Liver (tissue), 9 donors: Measurements from ENCODE around the gene MYO18B. TPM values are rescaled to one million over a fixed set of nuclear protein-coding genes. Genes with fewer than 3 reads are reported as not detected.

Experiments
- DNase-seq: peaks from one replicate; pipeline ENCODE4 v3.0.0-alpha.2; 2017; ENCODE audit warnings: low spot score
- H3K27ac ChIP-seq, 2 donors: one replicate each; pipeline ENCODE4 v1.7.0; 2013; ENCODE audit warnings: inconsistent platforms in 2 of 2, low read length in 2 of 2, control low read depth in 1 of 2, low read depth in 1 of 2, mild to moderate bottlenecking in 1 of 2
- H3K27me3 ChIP-seq, 4 donors: one replicate each; pipeline versions ENCODE4 v1.6.1 to v1.7.0; 2013; ENCODE audit warnings: low read length in 3 of 4, inconsistent platforms in 1 of 4, mild to moderate bottlenecking in 1 of 4, moderate library complexity in 1 of 4; ENCODE audit not compliant: control insufficient read depth in 4 of 4, insufficient read depth in 4 of 4
- H3K36me3 ChIP-seq, 4 donors: one replicate each; pipeline versions ENCODE4 v1.6.1 to v1.7.0; 2013; ENCODE audit warnings: low read length in 3 of 4, mild to moderate bottlenecking in 3 of 4, low read depth in 1 of 4, moderate library complexity in 1 of 4; ENCODE audit not compliant: control insufficient read depth in 4 of 4, insufficient read depth in 3 of 4
- H3K4me1 ChIP-seq, 4 donors: one replicate each; pipeline versions ENCODE4 v1.6.1 to v1.7.0; 2013; ENCODE audit warnings: low read length in 3 of 4, mild to moderate bottlenecking in 3 of 4, moderate library complexity in 1 of 4; ENCODE audit not compliant: control insufficient read depth in 4 of 4, insufficient read depth in 4 of 4
- H3K4me3 ChIP-seq, 3 donors: one replicate each; pipeline versions ENCODE4 v1.6.1 to v1.7.0; 2013; ENCODE audit warnings: low read length in 3 of 3, control low read depth in 1 of 3, low read depth in 1 of 3, mild to moderate bottlenecking in 1 of 3
- H3K9ac ChIP-seq, 2 donors: one replicate each; pipeline ENCODE4 v1.7.0; 2013; ENCODE audit warnings: low read length in 2 of 2, mild to moderate bottlenecking in 2 of 2, moderate library complexity in 2 of 2, control low read depth in 1 of 2, low read depth in 1 of 2
- H3K9me3 ChIP-seq, 4 donors: one replicate each; pipeline versions ENCODE4 v1.6.1 to v1.7.0; 2013; ENCODE audit warnings: low read length in 3 of 4; ENCODE audit not compliant: control insufficient read depth in 4 of 4
- ATF3 ChIP-seq: IDR thresholded peaks from 2 replicates; pipeline ENCODE4 v1.6.1; 2016; ENCODE audit warnings: antibody characterized with exemption
- EGR1 ChIP-seq, 2 donors: IDR thresholded peaks; 2 replicates each; pipeline ENCODE4 v1.6.1; 2016 to 2018; ENCODE audit warnings: antibody characterized with exemption in 2 of 2, low read depth in 2 of 2
- FOXA1 ChIP-seq: IDR thresholded peaks from 2 replicates; pipeline ENCODE4 v1.6.1; 2016; ENCODE audit warnings: antibody characterized with exemption
- FOXA2 ChIP-seq: IDR thresholded peaks from 2 replicates; pipeline ENCODE4 v1.6.1; 2016; ENCODE audit warnings: antibody characterized with exemption
- GABPA ChIP-seq, 2 donors: IDR thresholded peaks in 1 of 2; conservative IDR thresholded peaks in 1 of 2; 2 replicates each; pipeline ENCODE4 v1.6.1; 2016; ENCODE audit warnings: antibody characterized with exemption in 2 of 2, mild to moderate bottlenecking in 1 of 2, moderate library complexity in 1 of 2
- HNF4A ChIP-seq, 2 donors: conservative IDR thresholded peaks; 2 replicates each; pipeline ENCODE4 v1.6.1; 2016; ENCODE audit warnings: antibody characterized with exemption in 2 of 2, mild to moderate bottlenecking in 2 of 2
- HNF4G ChIP-seq: IDR thresholded peaks from 2 replicates; pipeline ENCODE4 v1.6.1; 2016; ENCODE audit warnings: antibody characterized with exemption
- JUND ChIP-seq, 2 donors: IDR thresholded peaks; 2 replicates each; pipeline ENCODE4 v1.6.1; 2016; ENCODE audit warnings: antibody characterized with exemption in 2 of 2
- NR2F2 ChIP-seq: IDR thresholded peaks from 2 replicates; pipeline ENCODE4 v1.6.1; 2016; ENCODE audit warnings: antibody characterized with exemption
- RAD21 ChIP-seq, 2 donors: IDR thresholded peaks; 2 replicates each; pipeline ENCODE4 v1.6.1; 2016; ENCODE audit warnings: antibody characterized with exemption in 2 of 2, mild to moderate bottlenecking in 2 of 2
- RXRA ChIP-seq, 2 donors: IDR thresholded peaks; 2 replicates each; pipeline ENCODE4 v1.6.1; 2017 to 2018; ENCODE audit warnings: antibody characterized with exemption in 2 of 2, mild to moderate bottlenecking in 1 of 2
- SP1 ChIP-seq: IDR thresholded peaks from 2 replicates; pipeline ENCODE4 v1.6.1; 2018; ENCODE audit warnings: antibody characterized with exemption, mild to moderate bottlenecking
- TAF1 ChIP-seq: conservative IDR thresholded peaks from 2 replicates; pipeline ENCODE4 v1.6.1; 2016; ENCODE audit warnings: antibody characterized with exemption, mild to moderate bottlenecking
- YY1 ChIP-seq: IDR thresholded peaks from 2 replicates; pipeline ENCODE4 v1.6.1; 2016; ENCODE audit warnings: antibody characterized with exemption, mild to moderate bottlenecking
- ZBTB33 ChIP-seq: IDR thresholded peaks from 2 replicates; pipeline ENCODE4 v1.6.1; 2016; ENCODE audit warnings: antibody characterized with exemption
- WGBS: extraction: QIAGEN DNeasy Blood & Tissue Kit; methylation state at CpG from one replicate; pipeline ENCODE4 v1.1.7; 2013; 5-methylcytosine and 5-hydroxymethylcytosine counted together
- polyA plus RNA-seq, 2 donors: library from polyadenylated mRNA; stranded (reverse) in 1 of 2; unstranded in 1 of 2; fragments of 200-250 nt in 1 of 2; fragments of >200 nt in 1 of 2; fragmentation: Nextera tagmentation in 1 of 2; extraction: Ambion mirVana in 1 of 2; gene quantifications; one replicate each; pipeline versions ENCODE4 v1.2.1 to v1.2.3, GENCODE V29; 2013 to 2015
- total RNA-seq, 2 donors: library from RNA; depleted of rRNA; stranded (reverse); fragments of >200 nt; gene quantifications; one replicate each; pipeline ENCODE4 v1.2.3, GENCODE V29; 2014
- TF ChIP-seq, protein P1 (sequence below): fragments of 150-350 bp; IDR thresholded peaks from 2 replicates; pipeline ENCODE4 v1.5.1; 2017; ENCODE audit warnings: improper control_type of control experiment, low read depth, low read length; ENCODE audit not compliant: missing input control
- TF ChIP-seq, protein P2 (sequence below): IDR thresholded peaks from 2 replicates; pipeline ENCODE4 v1.6.1; 2016; ENCODE audit warnings: antibody characterized with exemption, mild to moderate bottlenecking
- TF ChIP-seq, protein P3 (sequence below): IDR thresholded peaks from 2 replicates; pipeline ENCODE4 v1.6.1; 2016; ENCODE audit warnings: antibody characterized with exemption
- donor health status: healthy.
- donor health status: healthy.
- donor health status: healthy.
- donor health status: healthy.
- donor health status: healthy.

The MYO18B gene
- total and polyA plus RNA-seq, 4 donors: under 0.01 to 4.2 (median 0.02) TPM; not detected in 1

DNA sequence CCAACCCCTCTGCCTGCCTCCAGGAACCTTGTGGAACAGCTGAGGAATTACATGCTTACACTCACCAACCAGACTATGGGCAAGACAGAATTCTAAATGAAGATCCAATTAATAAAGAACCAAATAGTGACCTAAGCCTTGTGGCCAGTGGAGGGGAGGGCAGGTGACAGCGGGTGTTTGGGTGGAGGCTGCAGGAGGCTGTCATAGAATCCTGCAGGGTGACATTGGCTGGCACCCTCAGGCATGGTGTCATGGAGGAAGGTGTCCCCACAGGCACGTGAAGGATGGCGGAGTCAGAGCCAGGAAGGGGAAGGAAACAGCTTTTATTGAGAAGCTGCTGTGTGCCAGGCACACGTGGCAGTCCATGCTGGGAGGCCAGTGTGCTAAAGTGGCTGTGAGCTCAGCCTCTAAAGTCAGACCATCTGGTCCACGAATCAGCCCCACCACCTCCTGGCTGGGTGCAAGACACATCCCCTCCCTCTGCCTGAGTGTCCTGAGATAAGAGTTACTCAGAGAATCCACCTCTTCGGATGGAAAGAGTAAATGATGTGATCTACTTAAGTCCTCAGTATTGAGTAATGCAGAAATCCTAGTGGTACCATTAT lies 8.7 kb downstream of the MYO18B start:
- Histone ChIP-seq H3K4me3 (no peak overlapping the region), H3K27me3 (no peaks in the 10 kb centered on the region), H3K27ac (no peak overlapping the region), H3K4me1 (peaks cover 0 to 3% (median 0%) of the 10 kb centered on the region in 4 donors), H3K36me3 (no peaks in the 10 kb centered on the region), H3K9me3 (no peaks in the 10 kb centered on the region), H3K9ac (no peak overlapping the region)
- TF ChIP-seq FOXA2 (no peak), NR2F2 (no peak), JUND (IDR thresholded peaks at IDR 0.05) (no peak), HNF4G (no peak)
- WGBS: 69% methylated on average over 6 of the region's 6 CpGs
- no peak for DNase-seq

DNA sequence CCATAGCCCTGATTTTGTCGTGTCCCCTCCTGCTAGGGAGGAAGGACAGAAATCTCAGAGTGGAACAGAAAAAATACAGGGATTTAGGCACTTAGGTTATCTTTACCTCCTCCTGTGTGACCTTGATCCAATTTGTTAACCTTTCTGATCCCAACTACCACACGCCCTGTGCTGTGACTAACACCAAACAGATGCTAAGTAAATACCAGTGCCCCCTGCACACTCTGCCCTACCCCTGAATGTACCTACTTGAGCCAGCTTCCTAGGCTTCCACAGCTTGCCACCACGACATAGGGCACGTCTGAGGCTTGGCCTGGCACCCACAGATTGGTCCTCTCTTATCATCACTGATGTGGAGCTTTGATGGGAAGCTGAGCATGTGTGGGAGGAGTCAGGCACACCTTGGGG lies 9.2 kb downstream of the MYO18B start:
- Histone ChIP-seq H3K4me1 (peaks cover 0 to 3% (median 0%) of the 10 kb centered on the region in 4 donors), H3K36me3 (no peaks in the 10 kb centered on the region), H3K27ac (no peak overlapping the region), H3K4me3 (no peak overlapping the region), H3K9me3 (no peaks in the 10 kb centered on the region), H3K9ac (no peak overlapping the region), H3K27me3 (no peaks in the 10 kb centered on the region)
- TF ChIP-seq, protein P1, sequence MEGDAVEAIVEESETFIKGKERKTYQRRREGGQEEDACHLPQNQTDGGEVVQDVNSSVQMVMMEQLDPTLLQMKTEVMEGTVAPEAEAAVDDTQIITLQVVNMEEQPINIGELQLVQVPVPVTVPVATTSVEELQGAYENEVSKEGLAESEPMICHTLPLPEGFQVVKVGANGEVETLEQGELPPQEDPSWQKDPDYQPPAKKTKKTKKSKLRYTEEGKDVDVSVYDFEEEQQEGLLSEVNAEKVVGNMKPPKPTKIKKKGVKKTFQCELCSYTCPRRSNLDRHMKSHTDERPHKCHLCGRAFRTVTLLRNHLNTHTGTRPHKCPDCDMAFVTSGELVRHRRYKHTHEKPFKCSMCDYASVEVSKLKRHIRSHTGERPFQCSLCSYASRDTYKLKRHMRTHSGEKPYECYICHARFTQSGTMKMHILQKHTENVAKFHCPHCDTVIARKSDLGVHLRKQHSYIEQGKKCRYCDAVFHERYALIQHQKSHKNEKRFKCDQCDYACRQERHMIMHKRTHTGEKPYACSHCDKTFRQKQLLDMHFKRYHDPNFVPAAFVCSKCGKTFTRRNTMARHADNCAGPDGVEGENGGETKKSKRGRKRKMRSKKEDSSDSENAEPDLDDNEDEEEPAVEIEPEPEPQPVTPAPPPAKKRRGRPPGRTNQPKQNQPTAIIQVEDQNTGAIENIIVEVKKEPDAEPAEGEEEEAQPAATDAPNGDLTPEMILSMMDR: no peak
- TF ChIP-seq RXRA (IDR thresholded peaks at IDR 0.05): no peak
- TF ChIP-seq FOXA1: no peak
- TF ChIP-seq YY1: no peak
- TF ChIP-seq GABPA (IDR thresholded peaks at IDR 0.05 in 1 of 2, conservative IDR thresholded peaks at IDR 0.05 in 1 of 2): no peak
- TF ChIP-seq SP1: no peak
- TF ChIP-seq HNF4G: no peak
- TF ChIP-seq, protein P2, sequence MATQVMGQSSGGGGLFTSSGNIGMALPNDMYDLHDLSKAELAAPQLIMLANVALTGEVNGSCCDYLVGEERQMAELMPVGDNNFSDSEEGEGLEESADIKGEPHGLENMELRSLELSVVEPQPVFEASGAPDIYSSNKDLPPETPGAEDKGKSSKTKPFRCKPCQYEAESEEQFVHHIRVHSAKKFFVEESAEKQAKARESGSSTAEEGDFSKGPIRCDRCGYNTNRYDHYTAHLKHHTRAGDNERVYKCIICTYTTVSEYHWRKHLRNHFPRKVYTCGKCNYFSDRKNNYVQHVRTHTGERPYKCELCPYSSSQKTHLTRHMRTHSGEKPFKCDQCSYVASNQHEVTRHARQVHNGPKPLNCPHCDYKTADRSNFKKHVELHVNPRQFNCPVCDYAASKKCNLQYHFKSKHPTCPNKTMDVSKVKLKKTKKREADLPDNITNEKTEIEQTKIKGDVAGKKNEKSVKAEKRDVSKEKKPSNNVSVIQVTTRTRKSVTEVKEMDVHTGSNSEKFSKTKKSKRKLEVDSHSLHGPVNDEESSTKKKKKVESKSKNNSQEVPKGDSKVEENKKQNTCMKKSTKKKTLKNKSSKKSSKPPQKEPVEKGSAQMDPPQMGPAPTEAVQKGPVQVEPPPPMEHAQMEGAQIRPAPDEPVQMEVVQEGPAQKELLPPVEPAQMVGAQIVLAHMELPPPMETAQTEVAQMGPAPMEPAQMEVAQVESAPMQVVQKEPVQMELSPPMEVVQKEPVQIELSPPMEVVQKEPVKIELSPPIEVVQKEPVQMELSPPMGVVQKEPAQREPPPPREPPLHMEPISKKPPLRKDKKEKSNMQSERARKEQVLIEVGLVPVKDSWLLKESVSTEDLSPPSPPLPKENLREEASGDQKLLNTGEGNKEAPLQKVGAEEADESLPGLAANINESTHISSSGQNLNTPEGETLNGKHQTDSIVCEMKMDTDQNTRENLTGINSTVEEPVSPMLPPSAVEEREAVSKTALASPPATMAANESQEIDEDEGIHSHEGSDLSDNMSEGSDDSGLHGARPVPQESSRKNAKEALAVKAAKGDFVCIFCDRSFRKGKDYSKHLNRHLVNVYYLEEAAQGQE: no peak
- TF ChIP-seq JUND (IDR thresholded peaks at IDR 0.05): no peak
- TF ChIP-seq FOXA2: no peak
- TF ChIP-seq, protein P3, sequence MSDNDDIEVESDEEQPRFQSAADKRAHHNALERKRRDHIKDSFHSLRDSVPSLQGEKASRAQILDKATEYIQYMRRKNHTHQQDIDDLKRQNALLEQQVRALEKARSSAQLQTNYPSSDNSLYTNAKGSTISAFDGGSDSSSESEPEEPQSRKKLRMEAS: no peak
- TF ChIP-seq TAF1: no peak
- no peak for TF ChIP-seq EGR1 (IDR thresholded peaks at IDR 0.05; ENCODE audit: low read depth in 2 of 2)
- no peak for TF ChIP-seq ZBTB33
- no peak for TF ChIP-seq HNF4A (conservative IDR thresholded peaks at IDR 0.05)
- no peak for TF ChIP-seq ATF3
- no peak for TF ChIP-seq NR2F2
- TF ChIP-seq RAD21 (IDR thresholded peaks at IDR 0.05): no peak
- no peak for DNase-seq
- WGBS: 70% methylated on average over 4 of the region's 4 CpGs
